HEK293 (cell line): ENCODE results near the gene PTRH2.

ENCODE experiments used
- CTCF ChIA-PET: fragments of 350-600 bp; formaldehyde crosslinking; extraction: SDS; loops from one replicate; lab custom pipeline; 2021; ENCODE audit warnings: antibody characterized with exemption; lab: Yijun Ruan, JAX
- POLR2A ChIA-PET: fragments of 300-600 bp; formaldehyde crosslinking; extraction: SDS; loops from one replicate; lab custom pipeline; 2020; ENCODE audit warnings: antibody characterized with exemption, inconsistent platforms; lab: Yijun Ruan, JAX
- H3K27ac ChIP-seq: fragments of 200-500 bp; sonication (Bioruptor generic); 2 replicates; pipeline ENCODE4 v1.5.1; 2014; ENCODE audit warnings: low read depth, low read length, control low read depth, inconsistent platforms; ENCODE audit errors: extremely low read depth
- H3K36me3 ChIP-seq, 2 experiments: fragments of 200-500 bp in 1 of 2; sonication (Bioruptor generic) in 1 of 2; 1 replicate in 1 of 2; 2 replicates in 1 of 2; pipeline ENCODE4 v1.5.1; 2014 to 2017; ENCODE audit warnings: inconsistent platforms in 2 of 2, low read length in 2 of 2; ENCODE audit not compliant: control insufficient read depth in 2 of 2, insufficient read depth in 1 of 2
- H3K4me1 ChIP-seq: fragments of 200-500 bp; sonication (Bioruptor generic); 2 replicates; pipeline ENCODE4 v1.5.1; 2014; ENCODE audit warnings: mild to moderate bottlenecking, low read length, inconsistent platforms; ENCODE audit not compliant: control insufficient read depth, insufficient read depth
- H3K4me3 ChIP-seq: 2 replicates; pipeline ENCODE4 v1.5.1; 2011; ENCODE audit warnings: low read depth, mild to moderate bottlenecking, control low read depth, low read length, moderate library complexity
- H3K9me3 ChIP-seq: fragments of 200-500 bp; sonication (Bioruptor generic); 2 replicates; pipeline ENCODE4 v1.5.1; 2014; ENCODE audit warnings: low read depth, low read length, inconsistent platforms; ENCODE audit not compliant: control insufficient read depth, insufficient read depth
- FEZF1 ChIP-seq: fragments of 450-650 bp; formaldehyde crosslinking; IDR thresholded peaks from 2 replicates; pipeline ENCODE4 v1.5.1; 2016; ENCODE audit warnings: missing biosample characterization, missing genetic modification characterization
- GFI1B ChIP-seq: fragments of 450-650 bp; formaldehyde crosslinking; IDR thresholded peaks from 2 replicates; pipeline ENCODE4 v1.5.1; 2016; ENCODE audit warnings: missing biosample characterization, missing genetic modification characterization
- GLIS1 ChIP-seq: fragments of 450-650 bp; formaldehyde crosslinking; IDR thresholded peaks from 2 replicates; pipeline ENCODE4 v1.5.1; 2016; ENCODE audit warnings: missing biosample characterization, missing genetic modification characterization
- PRDM10 ChIP-seq: fragments of 450-650 bp; formaldehyde crosslinking; IDR thresholded peaks from 2 replicates; pipeline ENCODE4 v1.5.1; 2016; ENCODE audit warnings: missing biosample characterization, missing genetic modification characterization
- PRDM2 ChIP-seq: fragments of 450-650 bp; formaldehyde crosslinking; IDR thresholded peaks from 2 replicates; pipeline ENCODE4 v1.5.1; 2016; ENCODE audit warnings: missing biosample characterization, missing genetic modification characterization, borderline replicate concordance
- PRDM6 ChIP-seq: fragments of 450-650 bp; formaldehyde crosslinking; IDR thresholded peaks from 2 replicates; pipeline ENCODE4 v1.5.1; 2017; ENCODE audit warnings: missing biosample characterization, missing genetic modification characterization
- SP7 ChIP-seq: fragments of 450-650 bp; formaldehyde crosslinking; IDR thresholded peaks from 2 replicates; pipeline ENCODE4 v1.5.1; 2016; ENCODE audit warnings: missing biosample characterization, missing genetic modification characterization
- WT1 ChIP-seq: fragments of 450-650 bp; formaldehyde crosslinking; IDR thresholded peaks from 2 replicates; pipeline ENCODE4 v1.5.1; 2016; ENCODE audit warnings: missing biosample characterization, missing genetic modification characterization
- YY2 ChIP-seq: fragments of 450-650 bp; formaldehyde crosslinking; IDR thresholded peaks from 2 replicates; pipeline ENCODE4 v1.5.1; 2016; ENCODE audit warnings: missing biosample characterization, missing genetic modification characterization
- ZFP37 ChIP-seq: fragments of 450-650 bp; formaldehyde crosslinking; IDR thresholded peaks from 2 replicates; pipeline ENCODE4 v1.5.1; 2016; ENCODE audit warnings: missing biosample characterization, missing genetic modification characterization
- ZFP69B ChIP-seq: fragments of 450-650 bp; formaldehyde crosslinking; IDR thresholded peaks from 2 replicates; pipeline ENCODE4 v1.5.1; 2016; ENCODE audit warnings: missing biosample characterization, missing genetic modification characterization
- ZNF133 ChIP-seq: fragments of 450-650 bp; formaldehyde crosslinking; IDR thresholded peaks from 2 replicates; pipeline ENCODE4 v1.5.1; 2016; ENCODE audit warnings: missing biosample characterization, missing genetic modification characterization
- ZNF16 ChIP-seq: fragments of 450-650 bp; formaldehyde crosslinking; IDR thresholded peaks from 2 replicates; pipeline ENCODE4 v1.5.1; 2016; ENCODE audit warnings: low read depth, missing biosample characterization, missing genetic modification characterization
- ZNF2 ChIP-seq: fragments of 450-650 bp; formaldehyde crosslinking; IDR thresholded peaks from 2 replicates; pipeline ENCODE4 v1.5.1; 2016; ENCODE audit warnings: missing biosample characterization, missing genetic modification characterization
- ZNF23 ChIP-seq: fragments of 450-650 bp; formaldehyde crosslinking; IDR thresholded peaks from 2 replicates; pipeline ENCODE4 v1.5.1; 2016; ENCODE audit warnings: missing biosample characterization, missing genetic modification characterization, borderline replicate concordance
- ZNF280C ChIP-seq: fragments of 450-650 bp; formaldehyde crosslinking; IDR thresholded peaks from 2 replicates; pipeline ENCODE4 v1.5.1; 2016; ENCODE audit warnings: missing biosample characterization, missing genetic modification characterization
- ZNF335 ChIP-seq: fragments of 450-650 bp; formaldehyde crosslinking; conservative IDR thresholded peaks from 2 replicates; pipeline ENCODE4 v1.5.1; 2016; ENCODE audit warnings: missing biosample characterization, missing genetic modification characterization
- ZNF341 ChIP-seq: fragments of 450-650 bp; formaldehyde crosslinking; IDR thresholded peaks from 2 replicates; pipeline ENCODE4; 2016; ENCODE audit warnings: low read depth, missing biosample characterization, missing genetic modification characterization
- ZNF433 ChIP-seq: fragments of 450-650 bp; formaldehyde crosslinking; IDR thresholded peaks from 2 replicates; pipeline ENCODE4 v1.5.1; 2016; ENCODE audit warnings: missing biosample characterization, missing genetic modification characterization, low read depth
- ZNF530 ChIP-seq: fragments of 450-650 bp; formaldehyde crosslinking; IDR thresholded peaks from 2 replicates; pipeline ENCODE4 v1.5.1; 2016; ENCODE audit warnings: low read depth, missing biosample characterization, missing genetic modification characterization
- ZNF623 ChIP-seq: fragments of 450-650 bp; formaldehyde crosslinking; IDR thresholded peaks from 2 replicates; pipeline ENCODE4 v1.5.1; 2016; ENCODE audit warnings: missing biosample characterization, missing genetic modification characterization
- ZNF626 ChIP-seq: fragments of 450-650 bp; sonication (Bioruptor Pico); formaldehyde crosslinking; IDR thresholded peaks from 2 replicates; pipeline ENCODE4 v1.5.1; 2018; ENCODE audit warnings: missing biosample characterization, missing genetic modification characterization, inconsistent platforms
- ZNF664 ChIP-seq: fragments of 450-650 bp; formaldehyde crosslinking; IDR thresholded peaks from 2 replicates; pipeline ENCODE4 v1.5.1; 2016; ENCODE audit warnings: missing biosample characterization, missing genetic modification characterization
- ZNF704 ChIP-seq: fragments of 450-650 bp; formaldehyde crosslinking; IDR thresholded peaks from 2 replicates; pipeline ENCODE4 v1.5.1; 2016; ENCODE audit warnings: missing biosample characterization, missing genetic modification characterization

Gene PTRH2

GRCh38 chr17:59696682-59697277 is 10.4 kb downstream of the PTRH2 start:
- Histone ChIP-seq H3K9me3 (no peaks in the 10 kb centered on the region), H3K4me1 (no peaks in the 10 kb centered on the region), H3K27ac (peak overlapping the region; percentile 19; the same call in 1 of the 2 replicates), H3K36me3 (peaks cover 65 to 92% of the 10 kb centered on the region in 2 experiments), H3K4me3 (no peak overlapping the region)
- POLR2A ChIA-PET = no interaction called here
- CTCF ChIA-PET = interaction anchor here (0.7 kb wide), 1 partner anchor 657 kb away, joined by 3 read pairs; no protein-coding TSS in a partner anchor
- TF ChIP-seq ZNF664 (tag by site-specific recombination) (no peak), ZNF335 (no peak), PRDM6 (tag by site-specific recombination) (peak; percentile 24; the same call in 1 of the 2 replicates), GLIS1 (tag by site-specific recombination) (no peak), ZNF280C (no peak), ZNF623 (tag by site-specific recombination) (no peak), YY2 (tag by site-specific recombination) (no peak), GFI1B (no peak), ZNF704 (tag by site-specific recombination) (no peak), ZFP37 (tag by site-specific recombination) (no peak), ZFP69B (tag by site-specific recombination) (peak; percentile 34; the same call in 1 of the 2 replicates), ZNF2 (tag by site-specific recombination) (no peak), ZNF23 (tag by site-specific recombination) (no peak), ZNF433 (tag by site-specific recombination) (no peak), FEZF1 (tag by site-specific recombination) (peak; percentile 38; the same call in 1 of the 2 replicates), SP7 (tag by site-specific recombination) (0 out of 2 replicates have a peak, but pooled peaks have one; percentile 13), ZNF16 (no peak), PRDM10 (tag by site-specific recombination) (peak; percentile 43), ZNF626 (tag by site-specific recombination) (no peak), WT1 (tag by site-specific recombination) (no peak), ZNF133 (tag by site-specific recombination) (no peak), ZNF530 (tag by site-specific recombination) (no peak), ZNF341 (tag by site-specific recombination) (no peak), PRDM2 (tag by site-specific recombination) (no peak)
